NK-92 treated with Interleukin-12 subunit alpha and Interleukin-12 subunit beta, amount 100 ng/mL, for 24 hours (cell line): ENCODE data around the gene AMIGO1.

Experiments
- DNase-seq: peaks from one replicate; lab custom pipeline; 2025; lab: John Stamatoyannopoulos, UW

The AMIGO1 gene

DNA sequence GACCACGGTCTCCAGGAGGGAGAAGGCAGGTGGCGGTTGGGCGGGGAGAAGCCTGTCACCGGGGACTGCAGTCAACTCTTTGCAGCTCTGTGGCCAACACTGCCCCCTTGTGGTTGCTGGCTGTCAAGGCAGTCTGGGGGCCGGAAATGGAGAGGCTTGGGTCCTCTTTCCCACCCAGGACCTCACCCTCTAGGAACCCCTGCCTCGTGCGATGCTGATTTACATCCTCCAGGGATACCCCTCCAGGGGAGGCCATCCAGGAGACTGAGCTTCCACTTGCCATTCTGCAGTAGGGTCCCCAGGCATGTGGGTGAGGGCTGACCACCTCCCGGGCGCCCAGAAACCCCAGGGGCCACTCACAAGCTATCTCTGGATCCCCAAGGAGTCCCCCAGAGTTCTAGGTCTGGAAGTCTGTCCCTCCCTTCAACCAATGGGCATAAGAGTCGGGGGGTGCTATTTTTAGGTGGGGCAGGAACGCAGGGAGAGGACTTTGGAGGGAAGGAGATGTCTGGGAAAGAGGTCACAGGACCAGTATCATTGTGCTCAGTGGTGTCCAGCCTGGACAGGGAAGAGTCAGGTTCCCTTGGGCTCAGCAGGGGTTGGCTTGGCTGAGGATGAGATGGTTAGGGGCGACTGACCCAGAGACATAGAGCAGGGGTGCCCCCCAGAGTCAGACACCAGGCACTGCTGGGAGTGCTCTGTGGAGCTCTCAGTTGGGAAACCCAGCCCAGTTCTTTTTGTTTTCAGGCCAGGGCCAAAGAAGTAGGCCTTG lies 23.0 kb upstream of the AMIGO1 start:
- peak; percentile 63 for DNase-seq

DNA sequence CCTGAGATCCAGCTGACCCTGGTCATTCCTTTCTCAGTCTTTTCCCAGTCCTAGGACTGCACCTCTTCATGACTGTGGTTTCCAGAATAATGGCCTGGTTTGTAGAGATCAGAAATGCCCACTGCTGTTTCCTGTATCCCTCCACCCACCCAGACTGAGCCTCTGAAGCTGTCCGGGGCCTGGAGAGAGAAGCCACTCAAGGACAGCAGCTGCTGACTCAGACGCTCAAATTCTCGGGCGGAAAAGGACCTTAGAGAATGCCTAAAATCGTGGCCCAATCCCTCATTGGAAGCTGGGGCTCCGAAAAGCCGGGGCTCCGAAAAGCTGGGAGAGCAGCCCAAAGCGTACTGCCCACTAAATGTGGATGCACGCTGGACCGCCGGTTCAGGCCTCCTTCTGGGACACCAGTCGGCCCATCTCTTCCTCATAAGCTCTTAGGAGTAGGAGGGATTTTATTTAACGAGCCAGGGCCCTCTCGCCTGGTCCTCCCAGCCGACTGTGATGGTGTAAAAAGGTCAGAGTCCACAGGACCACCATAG lies 22.4 kb upstream of the AMIGO1 start:
- no peak for DNase-seq

DNA sequence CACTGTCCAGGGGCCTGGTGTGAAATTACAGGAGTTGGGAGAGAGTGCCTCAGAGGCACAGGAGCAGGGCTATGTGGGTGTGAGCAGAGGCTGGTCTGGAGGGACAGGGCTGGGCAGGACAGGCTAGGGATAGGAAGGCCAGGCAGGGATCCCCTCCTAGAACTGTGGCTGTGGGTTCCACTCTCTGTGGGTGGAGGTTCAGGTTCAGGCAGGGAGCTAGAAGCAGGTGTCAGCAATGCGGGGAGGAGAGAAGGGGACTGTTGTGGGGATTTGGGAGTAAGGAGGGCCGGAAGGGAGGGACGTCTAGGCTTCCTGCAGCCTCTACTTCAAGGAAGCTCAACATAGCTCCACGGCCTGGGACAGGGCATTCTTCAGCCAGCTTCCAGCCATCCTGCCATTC lies 21.9 kb upstream of the AMIGO1 start:
- DNase-seq: no peak

DNA sequence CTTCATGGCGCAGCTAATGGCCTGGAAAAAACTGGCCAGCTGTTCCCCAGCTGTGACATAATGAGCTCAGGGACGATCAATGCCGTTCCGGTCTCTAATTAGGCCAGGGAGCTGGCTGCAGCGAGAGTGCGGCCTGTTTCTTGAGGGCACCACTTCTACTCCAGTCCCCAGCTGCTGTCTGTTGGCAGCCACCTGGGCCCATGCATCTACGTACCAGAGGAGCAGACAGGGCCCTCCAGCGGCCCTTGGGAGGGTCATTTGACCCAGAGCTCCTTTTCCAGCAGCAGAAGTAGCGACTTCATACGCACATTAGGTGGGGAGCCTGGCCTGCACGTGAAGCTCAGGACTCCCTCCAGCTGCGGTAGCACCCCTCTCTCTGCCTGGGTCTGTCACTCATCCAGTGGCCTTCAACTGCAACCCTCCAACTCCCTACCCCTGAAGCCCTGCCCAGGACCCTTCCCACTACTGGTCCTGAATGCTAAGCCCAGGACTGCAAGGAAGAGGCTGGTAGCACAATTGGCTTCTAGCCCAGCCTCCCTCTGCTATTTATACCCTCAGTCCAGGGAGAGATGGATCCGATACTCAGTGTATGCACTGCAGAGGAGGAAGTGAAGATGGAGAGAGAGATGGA lies 21.0 kb upstream of the AMIGO1 start:
- DNase-seq: no peak

DNA sequence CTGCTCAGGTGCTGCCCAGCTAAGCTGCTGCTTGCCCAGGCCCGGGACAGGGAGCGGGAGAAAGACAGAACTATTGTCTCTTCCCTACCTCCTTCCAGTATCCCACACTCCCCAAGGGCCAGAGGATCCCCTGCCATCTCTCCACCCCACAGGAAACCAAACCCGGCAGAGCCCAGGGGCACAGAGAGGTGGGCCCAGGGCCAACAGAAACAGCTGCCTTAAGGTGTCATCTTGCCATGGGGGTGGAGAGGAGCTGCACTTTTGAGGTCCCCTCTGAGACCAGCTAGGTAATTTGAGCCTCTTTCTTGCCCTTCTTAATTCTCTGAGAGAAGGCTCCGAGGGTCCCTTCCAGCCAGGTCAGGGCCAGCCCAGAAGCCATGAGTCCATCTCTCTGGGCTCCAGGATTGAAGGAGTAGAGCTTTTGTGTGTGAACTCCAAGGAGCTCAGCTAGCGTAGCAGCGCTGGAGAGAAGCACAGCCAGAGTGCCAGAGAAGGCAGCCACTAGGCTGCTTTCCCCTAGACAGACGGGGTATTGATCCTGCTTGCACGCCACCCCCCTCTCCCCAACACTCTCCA lies 20.4 kb upstream of the AMIGO1 start:
- no peak for DNase-seq

DNA sequence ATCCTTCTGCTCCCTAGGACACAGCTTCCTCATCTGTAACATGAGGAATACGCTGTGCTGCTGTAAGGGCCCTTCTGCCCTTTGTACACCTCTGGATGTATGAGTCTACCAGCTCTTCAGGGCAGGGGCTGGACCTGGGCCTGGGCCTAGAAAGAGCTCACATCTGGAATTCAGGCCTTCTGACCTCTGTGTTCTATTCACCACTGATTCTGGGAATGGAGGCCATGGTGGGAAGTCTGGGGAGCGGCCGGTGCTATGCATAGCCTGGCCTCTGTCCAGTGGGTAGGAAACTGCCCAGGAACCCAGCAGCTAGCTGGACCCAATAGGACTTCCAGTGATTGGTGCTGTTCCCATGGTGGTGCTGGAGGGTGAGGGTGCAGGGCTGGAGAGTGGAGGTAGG lies 19.2 kb upstream of the AMIGO1 start:
- no peak for DNase-seq

DNA sequence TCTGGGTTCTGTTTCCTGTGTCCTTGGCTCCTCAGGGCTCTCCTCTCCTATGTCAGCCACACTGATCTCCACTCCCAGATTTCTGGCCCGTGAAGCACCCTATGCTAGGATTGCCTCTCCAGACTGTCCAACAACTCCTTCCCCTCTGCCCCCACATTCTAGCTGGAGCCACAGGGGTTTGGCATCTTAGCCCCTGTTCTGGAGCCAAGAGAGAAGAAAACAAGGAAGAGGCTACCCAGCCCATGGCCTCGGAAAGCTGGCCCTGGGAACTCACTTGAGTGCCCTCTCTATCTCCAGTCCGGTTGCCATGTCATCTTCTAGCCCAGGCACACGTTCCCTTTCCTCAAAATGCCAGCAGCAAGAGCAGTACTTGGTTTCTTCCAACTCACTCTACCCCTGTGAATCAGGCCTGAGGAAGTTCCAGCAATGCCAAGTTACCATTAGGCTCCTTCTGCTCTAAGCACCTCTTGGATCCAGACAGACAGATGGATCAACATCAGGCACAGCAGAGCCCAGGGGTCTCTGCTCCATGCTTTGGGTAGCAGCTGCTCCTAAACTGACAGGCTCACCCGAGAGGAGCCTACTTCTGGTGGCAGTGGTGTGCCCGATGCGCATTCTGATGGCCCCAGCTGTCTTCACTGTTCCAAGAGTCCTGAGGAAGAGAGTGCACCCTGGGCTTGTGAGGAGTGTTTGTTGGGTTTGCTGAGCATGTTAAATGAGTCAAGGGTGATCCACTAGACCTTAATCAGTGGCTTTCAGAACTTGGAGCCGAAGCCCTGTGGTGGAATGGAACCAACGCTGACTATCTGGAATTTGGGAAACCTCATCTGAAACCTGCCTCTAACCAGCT lies 18.5 kb upstream of the AMIGO1 start:
- no peak for DNase-seq

DNA sequence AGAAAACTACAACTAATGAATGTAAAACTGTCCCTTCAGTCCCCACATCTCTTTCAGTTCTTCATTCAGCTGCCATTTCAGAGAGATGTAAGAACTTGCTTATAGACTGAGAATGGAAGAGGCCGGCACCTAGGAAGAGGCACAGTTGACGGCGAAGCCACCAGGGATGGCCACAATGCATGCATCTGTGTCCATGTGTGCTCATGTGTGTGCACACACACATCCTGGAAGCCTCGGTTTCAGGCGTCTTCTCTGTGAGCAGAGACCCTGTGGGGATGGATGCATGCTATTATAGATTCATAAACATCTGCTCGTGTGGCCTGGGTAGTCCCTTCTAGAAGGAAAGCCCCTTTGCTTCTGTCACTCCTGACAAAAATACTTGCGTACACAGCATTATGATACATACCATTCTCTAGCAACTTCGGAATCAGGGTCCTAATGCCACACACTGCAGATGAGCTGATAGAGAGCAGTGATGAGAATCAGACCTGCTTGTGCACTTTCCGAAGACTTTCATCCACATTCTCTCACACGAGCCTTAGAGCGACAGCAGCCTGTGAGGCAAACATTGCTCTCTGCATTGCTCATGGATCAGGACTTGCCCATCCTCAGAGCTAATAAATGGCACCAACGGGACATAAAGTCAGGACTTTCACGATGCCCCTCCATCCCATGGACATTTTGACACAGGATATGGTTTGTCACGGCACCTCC lies 17.7 kb upstream of the AMIGO1 start:
- no peak for DNase-seq

DNA sequence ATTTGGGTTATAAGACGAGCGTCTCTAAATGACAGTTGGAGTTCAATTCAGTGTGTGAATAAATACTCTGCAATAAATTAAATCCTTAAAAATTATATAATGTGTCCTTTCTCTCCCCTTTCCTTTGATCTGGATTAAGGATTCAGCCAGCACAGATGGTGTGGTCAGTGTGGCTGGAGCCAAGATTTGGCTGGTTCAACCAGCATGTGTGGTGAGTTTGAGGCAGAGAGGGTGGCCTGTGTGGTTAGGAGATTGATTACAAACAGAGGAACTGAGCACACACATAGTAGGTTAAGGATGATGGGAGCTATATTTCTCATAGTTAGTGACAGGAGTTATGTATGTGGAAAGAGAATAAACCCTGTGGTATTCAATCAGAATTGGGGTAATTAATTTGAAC lies 14.2 kb upstream of the AMIGO1 start:
- DNase-seq: no peak

DNA sequence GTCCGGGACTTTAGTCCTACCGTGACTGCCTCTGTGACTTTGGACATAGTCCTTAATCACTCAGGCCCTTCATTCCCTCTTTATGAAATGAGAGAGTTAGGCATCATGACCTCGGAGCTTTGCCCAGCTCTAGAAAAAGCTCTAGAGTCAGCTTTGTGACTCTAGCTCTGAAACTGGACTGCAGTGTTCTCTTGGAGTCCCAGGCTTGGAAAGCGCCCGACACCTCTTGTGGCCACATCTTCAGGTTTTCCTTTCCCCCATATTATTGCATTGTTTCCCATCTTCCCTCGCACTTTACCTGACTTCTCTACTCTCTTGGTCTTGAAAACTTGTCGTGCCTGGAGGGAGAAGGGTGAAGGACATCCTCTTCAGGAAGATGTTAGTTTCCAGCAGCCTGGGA lies 12.5 kb upstream of the AMIGO1 start:
- DNase-seq: no peak

DNA sequence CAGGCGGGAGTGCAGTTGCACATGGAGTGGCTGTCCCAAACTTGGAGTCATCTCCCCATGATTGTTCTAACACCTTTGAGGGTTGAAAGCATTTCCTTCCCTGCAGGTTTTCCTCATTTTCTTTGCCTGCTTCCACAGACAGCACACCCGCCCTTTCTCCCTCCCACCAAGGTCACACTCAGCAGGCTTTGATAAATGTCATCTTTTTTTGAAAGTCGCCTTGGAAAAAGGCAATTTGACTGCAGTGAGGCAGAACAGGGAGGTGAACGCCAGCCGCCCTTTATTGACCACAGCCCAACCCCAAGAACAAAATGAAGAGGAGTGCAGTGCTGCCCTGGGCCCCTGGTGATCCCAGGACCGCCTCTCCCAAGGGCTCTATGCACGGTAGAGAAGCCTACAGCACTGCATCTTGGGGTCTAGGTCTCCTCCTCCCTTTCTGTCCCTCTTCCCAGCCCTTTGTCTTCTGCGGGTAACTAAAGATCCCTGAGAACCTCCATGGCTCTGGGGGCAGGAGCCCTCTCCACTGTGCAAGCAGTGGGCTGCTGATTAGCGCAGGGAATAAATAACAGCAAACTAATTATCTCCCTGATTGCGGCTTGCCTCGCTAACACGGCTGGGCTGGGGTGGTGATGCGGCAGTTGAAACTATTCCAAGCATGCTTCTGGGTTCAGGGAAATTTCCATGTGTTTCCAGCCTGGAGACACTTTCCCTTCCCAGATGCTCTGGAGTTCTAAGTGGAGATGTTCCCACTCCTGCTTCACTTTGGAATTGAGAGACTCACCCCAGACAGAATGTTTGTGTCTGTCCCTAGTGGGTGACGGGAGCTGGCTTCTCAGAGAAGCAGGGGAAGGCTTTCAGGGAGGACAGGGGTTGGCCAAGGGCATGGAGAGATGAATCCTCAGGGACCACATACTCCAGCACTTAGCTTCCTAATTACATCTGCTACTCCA lies 11.8 kb upstream of the AMIGO1 start:
- DNase-seq: no peak

DNA sequence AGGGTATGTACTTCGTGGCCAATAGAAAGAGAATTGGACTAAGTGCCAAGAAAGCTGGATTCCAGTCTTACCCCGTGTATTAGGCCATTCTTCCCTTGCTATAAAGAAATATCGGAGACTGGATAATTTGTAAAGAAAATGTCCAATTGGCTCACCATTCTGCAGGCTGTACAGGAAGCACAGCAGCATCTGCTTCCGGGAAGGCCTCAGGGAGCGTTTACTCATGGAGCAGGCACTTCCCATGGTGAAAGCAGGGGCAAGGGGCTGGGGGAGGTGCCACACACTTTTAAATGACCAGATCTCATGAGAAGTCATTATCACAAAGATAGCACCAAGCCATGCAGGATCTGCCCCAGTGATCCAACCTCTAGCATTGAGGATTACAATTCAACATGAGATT lies 7.8 kb upstream of the AMIGO1 start:
- no peak for DNase-seq

DNA sequence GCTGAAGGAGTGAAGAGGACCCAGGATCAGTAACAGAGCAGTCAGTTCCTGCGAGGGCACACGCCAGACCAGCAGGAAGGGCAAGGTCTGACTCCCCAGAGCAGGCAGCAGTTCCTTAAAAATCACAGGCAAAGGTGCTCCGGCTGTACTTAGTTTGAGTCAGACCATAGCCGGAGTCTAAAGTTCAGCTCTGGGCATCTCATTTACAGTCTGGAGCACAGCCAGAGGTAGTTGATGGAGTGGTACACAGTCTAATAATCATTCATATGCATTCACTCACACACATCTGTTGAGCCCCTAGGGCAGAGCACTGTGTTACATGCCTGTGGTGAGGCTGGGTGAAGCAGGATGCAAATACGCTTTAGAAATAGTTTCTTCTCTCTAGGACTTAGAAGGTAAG lies 7.3 kb upstream of the AMIGO1 start:
- DNase-seq: no peak

DNA sequence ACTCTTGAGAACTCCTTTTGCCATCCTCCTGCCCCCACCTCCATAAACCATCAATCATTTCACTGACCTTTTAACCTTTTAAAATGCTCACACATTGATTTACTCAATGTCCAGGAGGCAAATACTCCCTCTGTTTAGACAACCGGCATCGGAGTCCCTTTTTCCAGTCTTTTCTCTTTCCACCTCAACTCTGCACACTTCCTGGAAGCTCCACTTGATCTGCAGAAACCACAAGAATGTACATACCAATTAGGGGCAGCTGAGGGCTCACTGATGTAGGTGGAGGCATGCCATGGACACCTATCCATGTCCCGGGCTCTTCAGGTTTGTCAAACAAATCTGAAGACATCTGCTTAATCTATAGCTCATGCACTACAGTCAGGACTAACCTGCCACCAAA lies 5.3 kb upstream of the AMIGO1 start:
- no peak for DNase-seq

DNA sequence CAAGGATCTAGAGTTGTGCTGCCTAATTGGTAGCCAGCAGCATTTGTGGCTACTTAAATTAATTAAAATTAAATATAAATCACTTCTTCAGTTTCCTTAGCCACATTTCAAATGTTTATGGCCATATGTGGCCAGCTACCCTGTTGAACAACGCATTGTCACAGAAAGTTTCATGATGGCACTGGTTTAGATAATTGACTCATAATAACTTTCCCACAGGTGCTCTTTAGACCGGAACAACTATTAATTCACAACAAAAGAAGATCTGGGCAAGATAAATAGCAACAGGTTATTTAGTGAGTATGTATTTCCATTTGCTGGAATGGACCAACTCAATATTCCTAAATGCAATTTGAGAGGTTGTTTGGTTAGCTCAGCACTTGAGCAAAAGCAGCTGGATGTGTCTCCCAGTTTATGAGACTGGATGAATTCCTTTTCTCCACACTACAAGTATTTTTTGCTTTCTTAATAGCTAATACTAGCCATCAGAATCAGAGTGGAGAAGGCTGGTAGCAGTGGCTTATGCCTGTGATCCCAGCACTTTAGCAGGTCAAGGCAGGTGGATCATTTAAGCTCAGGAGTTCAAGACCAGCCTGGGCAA lies 3.7 kb upstream of the AMIGO1 start:
- no peak for DNase-seq

DNA sequence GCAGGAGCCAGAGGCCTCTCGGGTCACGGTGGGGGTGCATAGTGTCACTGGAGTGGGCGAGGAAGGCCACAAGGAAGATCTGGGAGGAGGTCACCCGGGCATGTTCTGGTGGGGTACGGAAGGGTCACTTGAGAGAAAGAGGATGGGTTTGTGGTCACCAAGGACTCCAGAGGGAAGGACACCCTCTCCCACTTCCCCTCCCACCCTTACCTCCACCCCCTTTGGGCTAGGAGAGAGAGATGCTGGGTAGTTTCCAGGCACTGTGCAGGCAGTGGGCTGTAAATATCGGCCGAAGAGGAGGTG lies 703 bp downstream of the AMIGO1 start:
- no peak for DNase-seq

DNA sequence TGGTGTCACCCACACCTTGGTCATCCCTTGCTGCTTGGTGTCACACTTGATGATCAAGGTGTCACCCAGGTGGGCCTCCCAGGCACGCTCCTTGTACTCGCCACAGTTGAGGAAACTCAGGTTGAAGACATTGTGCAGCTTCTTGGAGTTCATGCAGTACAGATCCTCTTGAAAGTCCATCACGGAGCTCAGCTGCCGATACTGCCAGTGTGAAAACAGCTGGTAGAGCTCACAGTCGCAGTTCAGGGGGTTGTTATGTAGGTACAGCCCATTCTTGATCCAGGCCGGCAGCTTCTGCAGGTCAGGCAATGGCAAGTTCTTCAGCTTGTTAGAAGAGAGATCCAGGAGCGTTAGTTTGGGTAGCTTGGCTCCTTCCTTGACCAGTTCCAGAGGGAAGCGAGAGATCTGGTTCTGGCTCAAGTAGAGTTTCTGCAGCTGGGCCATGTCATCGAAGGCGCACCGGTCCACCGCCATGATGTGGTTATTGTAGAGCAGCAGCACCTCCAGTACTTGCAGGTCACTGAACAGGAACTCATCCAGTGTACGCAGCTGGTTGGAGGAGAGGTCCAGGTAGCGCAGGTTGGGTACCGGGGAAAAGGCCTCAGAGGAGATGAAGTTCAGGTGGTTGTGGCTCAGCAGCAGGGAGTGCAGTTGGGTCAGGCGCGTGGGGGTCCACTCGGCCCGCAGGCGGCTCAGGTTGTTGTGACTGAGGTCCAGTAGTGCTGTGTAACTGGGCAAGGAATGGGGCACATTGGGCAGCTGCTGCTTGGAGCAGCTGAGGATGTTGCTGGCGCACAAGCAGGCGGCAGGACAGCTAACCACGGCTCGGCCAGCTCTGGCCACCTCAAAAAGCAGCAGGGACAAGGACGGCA lies 1.3 kb downstream of the AMIGO1 start:
- DNase-seq: no peak

DNA sequence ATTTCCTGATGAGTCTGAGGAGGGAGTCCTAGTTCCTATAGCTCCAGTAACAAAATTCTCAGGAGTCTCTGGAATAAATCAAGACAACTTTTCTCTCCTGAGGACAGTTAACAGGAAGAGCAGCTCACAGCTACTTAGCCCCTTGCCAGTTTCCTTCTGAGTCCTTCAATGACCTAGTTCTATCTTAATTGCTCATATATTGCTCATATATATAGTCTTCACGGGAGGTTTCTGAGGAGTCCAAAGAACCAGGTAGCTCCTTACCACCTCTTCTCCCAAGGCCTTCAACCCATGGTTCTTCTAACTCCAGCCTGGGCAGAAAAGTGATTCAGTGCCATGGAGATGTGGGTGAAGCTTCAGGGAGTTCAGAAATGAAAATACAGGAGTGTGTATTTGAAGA lies 4.6 kb downstream of the AMIGO1 start:
- no peak for DNase-seq

DNA sequence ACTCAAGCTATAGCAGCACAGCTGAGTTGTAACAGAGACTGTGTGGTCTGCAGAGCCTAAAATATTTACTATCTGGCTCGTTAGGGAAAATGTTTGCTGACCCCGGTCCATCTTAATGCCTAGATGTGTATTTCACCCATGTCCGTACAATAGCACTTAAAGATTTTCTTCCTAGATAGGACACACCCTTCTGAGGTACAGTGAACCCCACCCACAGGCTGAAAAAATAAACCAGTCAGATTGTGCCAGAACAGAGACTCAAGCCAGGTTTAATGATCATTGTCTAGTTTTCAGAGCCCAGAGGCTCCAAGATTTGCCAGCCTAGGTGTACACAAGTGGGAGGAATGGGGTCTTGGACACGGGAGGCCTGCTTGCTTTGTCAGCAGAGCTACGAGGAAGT lies 5.6 kb downstream of the AMIGO1 start:
- no peak for DNase-seq
